Measurements from ENCODE around the gene PDP2. TPM values are rescaled to one million over a fixed set of nuclear protein-coding genes. Genes with fewer than 3 reads are reported as not detected.

The PDP2 gene
- polyA plus RNA-seq, 1 donor (not counting 4 experiments of a cell fraction or from before 2014, with no cell fraction given): 18.5 TPM

- Histone ChIP-seq H3K9me3 (ENCODE audit: control insufficient read depth, low read depth, low read length) (no peaks in the 10 kb centered on the region), H3K27me3 (ENCODE audit: control insufficient read depth, extremely low read depth, insufficient read depth, low read length) (peaks cover 44% of the 10 kb centered on the region), H3K9me1 (ENCODE audit: control insufficient read depth, extremely low read depth, insufficient read depth, low read length) (no peaks in the 10 kb centered on the region), H2AFZ (ENCODE audit: control insufficient read depth, low read length) (no peak overlapping the region), H3K9ac (ENCODE audit: control insufficient read depth, extremely low read depth, insufficient read depth, low read length) (no peak overlapping the region), H3K4me3 (ENCODE audit: control insufficient read depth in 2 of 3, extremely low read depth in 1 of 3, insufficient read depth in 2 of 3, low read depth in 1 of 3, low read length in 3 of 3) (no peak overlapping the region), H3K27ac (ENCODE audit: control insufficient read depth, insufficient read depth, low read length) (no peak overlapping the region), H3K4me1 (ENCODE audit: control insufficient read depth, extremely low read depth, insufficient read depth, low read length) (peaks cover 4% of the 10 kb centered on the region), H3K36me3 (ENCODE audit: control insufficient read depth in 2 of 2, extremely low read depth in 1 of 2, insufficient read depth in 2 of 2, low read length in 2 of 2) (no peaks in the 10 kb centered on the region), H3K4me2 (ENCODE audit: control insufficient read depth, extremely low read depth, insufficient read depth, low read depth, low read length) (no peak overlapping the region), H4K20me1 (ENCODE audit: control insufficient read depth, extremely low read depth, insufficient read depth, low read length) (no peaks in the 10 kb centered on the region), H3K79me2 (ENCODE audit: control insufficient read depth, insufficient read depth, low read length) (no peaks in the 10 kb centered on the region)
- dilution Hi-C loops (cut with MboI; ENCODE audit: extremely low pct_ligation_motif_present, low sequenced_read_pairs): no loop called here
- DNase-seq (ENCODE audit: low read depth, low spot score): no peak
- FAIRE-seq: no peak
- TF ChIP-seq EZH2 (IDR thresholded peaks at IDR 0.05; ENCODE audit: low read length): no peak
- no peak for TF ChIP-seq CTCF (optimal IDR thresholded peaks at IDR 0.05 in 1 of 3, IDR thresholded peaks at IDR 0.05 in 1 of 3, conservative IDR thresholded peaks at IDR 0.05 in 1 of 3; ENCODE audit: extremely low read depth in 1 of 3, insufficient read depth in 2 of 3, low read length in 3 of 3)
These were observed 41.6 kb downstream of the PDP2 start for GRCh38 chr16:66921729-66922450.

- no peak overlapping the region for H3K4me2 ChIP-seq (ENCODE audit: control insufficient read depth, extremely low read depth, insufficient read depth, low read depth, low read length)
- no peaks in the 10 kb centered on the region for H4K20me1 ChIP-seq (ENCODE audit: control insufficient read depth, extremely low read depth, insufficient read depth, low read length)
- no peak overlapping the region for H3K4me3 ChIP-seq (ENCODE audit: control insufficient read depth in 2 of 3, extremely low read depth in 1 of 3, insufficient read depth in 2 of 3, low read depth in 1 of 3, low read length in 3 of 3)
- no peaks in the 10 kb centered on the region for H3K36me3 ChIP-seq (ENCODE audit: control insufficient read depth in 2 of 2, extremely low read depth in 1 of 2, insufficient read depth in 2 of 2, low read length in 2 of 2)
- H3K4me1 ChIP-seq (ENCODE audit: control insufficient read depth, extremely low read depth, insufficient read depth, low read length): peaks cover 18% of the 10 kb centered on the region
- H3K27me3 ChIP-seq (ENCODE audit: control insufficient read depth, extremely low read depth, insufficient read depth, low read length): peaks cover 44% of the 10 kb centered on the region
- H3K79me2 ChIP-seq (ENCODE audit: control insufficient read depth, insufficient read depth, low read length): no peaks in the 10 kb centered on the region
- no peaks in the 10 kb centered on the region for H3K9me3 ChIP-seq (ENCODE audit: control insufficient read depth, low read depth, low read length)
- H3K27ac ChIP-seq (ENCODE audit: control insufficient read depth, insufficient read depth, low read length): no peak overlapping the region
- FAIRE-seq: no peak
- no peaks in the 10 kb centered on the region for H3K9me1 ChIP-seq (ENCODE audit: control insufficient read depth, extremely low read depth, insufficient read depth, low read length)
- TF ChIP-seq EZH2 (IDR thresholded peaks at IDR 0.05; ENCODE audit: low read length): no peak
- TF ChIP-seq CTCF (optimal IDR thresholded peaks at IDR 0.05 in 1 of 3, IDR thresholded peaks at IDR 0.05 in 1 of 3, conservative IDR thresholded peaks at IDR 0.05 in 1 of 3; ENCODE audit: extremely low read depth in 1 of 3, insufficient read depth in 2 of 3, low read length in 3 of 3): no peak
- H3K9ac ChIP-seq (ENCODE audit: control insufficient read depth, extremely low read depth, insufficient read depth, low read length): no peak overlapping the region
- dilution Hi-C loops (cut with MboI; ENCODE audit: extremely low pct_ligation_motif_present, low sequenced_read_pairs): no loop called here
- no peak overlapping the region for H2AFZ ChIP-seq (ENCODE audit: control insufficient read depth, low read length)
- DNase-seq (ENCODE audit: low read depth, low spot score): no peak
These were observed 43.0 kb downstream of the PDP2 start for GRCh38 chr16:66923247-66923731.
